ENCODE results near the gene CRTC3.

Gene CRTC3

DNA sequence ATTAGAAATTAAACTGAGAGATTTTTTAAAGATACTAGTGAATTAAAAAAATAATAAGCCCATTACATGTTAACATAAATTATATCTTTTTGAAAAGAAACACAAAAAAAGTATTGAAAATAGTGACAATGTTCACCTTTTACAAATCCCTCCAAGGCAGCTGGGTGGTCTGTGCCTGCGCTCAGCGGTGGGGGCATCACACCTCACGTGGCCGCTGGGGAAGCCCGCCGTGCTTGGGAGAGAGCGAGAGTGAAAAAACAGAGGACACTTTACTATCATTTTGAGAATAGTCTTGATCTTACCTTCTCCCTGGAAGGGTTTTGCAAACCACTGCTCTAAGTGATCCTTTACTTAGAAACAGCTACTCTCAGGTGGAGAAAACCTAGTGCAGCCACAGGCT, 76.9 kb downstream of the CRTC3 start:
- Histone ChIP-seq H3K4ac (ENCODE audit: low read length) (no peak overlapping the region), H3K9me3 (replicated peaks in 1 of 2; ENCODE audit: control insufficient read depth in 2 of 2, insufficient read depth in 1 of 2, low read depth in 1 of 2, low read length in 2 of 2) (no peaks in the 10 kb centered on the region), H3K4me3 (ENCODE audit: low read length in 2 of 2) (no peak overlapping the region), H3K36me3 (replicated peaks in 1 of 2; ENCODE audit: control insufficient read depth in 2 of 2, insufficient read depth in 2 of 2, low read length in 2 of 2) (peaks cover 3 to 29% of the 10 kb centered on the region in 2 donors), H3K27ac (replicated peaks; ENCODE audit: low read length) (no peak overlapping the region), H2BK12ac (ENCODE audit: low read length) (no peak overlapping the region), H3K79me1 (ENCODE audit: low read depth, low read length) (no peaks in the 10 kb centered on the region), H3K27me3 (ENCODE audit: control insufficient read depth in 3 of 3, insufficient read depth in 3 of 3, low read depth in 1 of 3, low read length in 3 of 3) (no peaks in the 10 kb centered on the region), H2AK5ac (ENCODE audit: low read depth, low read length) (no peak overlapping the region), H3K23ac (ENCODE audit: low read depth, low read length, poor library complexity) (no peak overlapping the region), H2BK120ac (ENCODE audit: low read depth, low read length) (no peak overlapping the region), H2AFZ (ENCODE audit: low read length) (no peak overlapping the region), H3K18ac (ENCODE audit: low read length) (no peak overlapping the region), H4K91ac (ENCODE audit: low read depth, low read length, poor library complexity) (no peak overlapping the region), H3K4me1 (ENCODE audit: control insufficient read depth in 2 of 2, insufficient read depth in 1 of 2, low read depth in 1 of 2, low read length in 2 of 2) (peaks cover 0 to 2% of the 10 kb centered on the region in 2 donors), H3K9ac (ENCODE audit: low read depth, low read length, poor library complexity) (no peak overlapping the region), H4K8ac (ENCODE audit: low read depth, low read length) (no peak overlapping the region), H2BK5ac (ENCODE audit: low read length) (no peak overlapping the region), H2BK15ac (ENCODE audit: low read length) (no peak overlapping the region), H3K4me2 (ENCODE audit: insufficient read depth, low read length, poor library complexity, severe bottlenecking) (no peak overlapping the region), H3K14ac (ENCODE audit: low read length) (no peak overlapping the region)
- WGBS, 2 donors (ENCODE audit: extremely low coverage in 2 of 2, insufficient read length in 2 of 2, insufficient replicate concordance in 1 of 2), result no CpG with 5 or more reads among the region's 7 CpGs
- no peak for DNase-seq (ENCODE audit: low spot score)

- no CpG with 5 or more reads among the region's 9 CpGs for WGBS, 2 donors (ENCODE audit: extremely low coverage in 2 of 2, insufficient read length in 2 of 2, insufficient replicate concordance in 1 of 2)
- Histone ChIP-seq H3K9me3 (replicated peaks in 1 of 2; ENCODE audit: control insufficient read depth in 2 of 2, insufficient read depth in 1 of 2, low read depth in 1 of 2, low read length in 2 of 2) (no peaks in the 10 kb centered on the region), H3K18ac (ENCODE audit: low read length) (no peak overlapping the region), H3K23ac (ENCODE audit: low read depth, low read length, poor library complexity) (no peak overlapping the region), H3K14ac (ENCODE audit: low read length) (no peak overlapping the region), H3K4ac (ENCODE audit: low read length) (no peak overlapping the region), H3K36me3 (replicated peaks in 1 of 2; ENCODE audit: control insufficient read depth in 2 of 2, insufficient read depth in 2 of 2, low read length in 2 of 2) (peaks cover 3 to 29% of the 10 kb centered on the region in 2 donors), H3K4me1 (ENCODE audit: control insufficient read depth in 2 of 2, insufficient read depth in 1 of 2, low read depth in 1 of 2, low read length in 2 of 2) (peaks cover 0 to 2% of the 10 kb centered on the region in 2 donors), H2AK5ac (ENCODE audit: low read depth, low read length) (no peak overlapping the region), H2BK15ac (ENCODE audit: low read length) (no peak overlapping the region), H4K8ac (ENCODE audit: low read depth, low read length) (no peak overlapping the region), H4K91ac (ENCODE audit: low read depth, low read length, poor library complexity) (no peak overlapping the region), H2BK120ac (ENCODE audit: low read depth, low read length) (no peak overlapping the region), H2BK5ac (ENCODE audit: low read length) (no peak overlapping the region), H3K4me3 (ENCODE audit: low read length in 2 of 2) (no peak overlapping the region), H3K27ac (replicated peaks; ENCODE audit: low read length) (no peak overlapping the region), H3K9ac (ENCODE audit: low read depth, low read length, poor library complexity) (no peak overlapping the region), H3K4me2 (ENCODE audit: insufficient read depth, low read length, poor library complexity, severe bottlenecking) (no peak overlapping the region), H3K27me3 (ENCODE audit: control insufficient read depth in 3 of 3, insufficient read depth in 3 of 3, low read depth in 1 of 3, low read length in 3 of 3) (no peaks in the 10 kb centered on the region), H2AFZ (ENCODE audit: low read length) (no peak overlapping the region), H3K79me1 (ENCODE audit: low read depth, low read length) (no peaks in the 10 kb centered on the region), H2BK12ac (ENCODE audit: low read length) (no peak overlapping the region)
- no peak for DNase-seq (ENCODE audit: low spot score)
These were observed 77.6 kb downstream of the CRTC3 start for GRCh38 chr15:90607361-90607760.

DNA sequence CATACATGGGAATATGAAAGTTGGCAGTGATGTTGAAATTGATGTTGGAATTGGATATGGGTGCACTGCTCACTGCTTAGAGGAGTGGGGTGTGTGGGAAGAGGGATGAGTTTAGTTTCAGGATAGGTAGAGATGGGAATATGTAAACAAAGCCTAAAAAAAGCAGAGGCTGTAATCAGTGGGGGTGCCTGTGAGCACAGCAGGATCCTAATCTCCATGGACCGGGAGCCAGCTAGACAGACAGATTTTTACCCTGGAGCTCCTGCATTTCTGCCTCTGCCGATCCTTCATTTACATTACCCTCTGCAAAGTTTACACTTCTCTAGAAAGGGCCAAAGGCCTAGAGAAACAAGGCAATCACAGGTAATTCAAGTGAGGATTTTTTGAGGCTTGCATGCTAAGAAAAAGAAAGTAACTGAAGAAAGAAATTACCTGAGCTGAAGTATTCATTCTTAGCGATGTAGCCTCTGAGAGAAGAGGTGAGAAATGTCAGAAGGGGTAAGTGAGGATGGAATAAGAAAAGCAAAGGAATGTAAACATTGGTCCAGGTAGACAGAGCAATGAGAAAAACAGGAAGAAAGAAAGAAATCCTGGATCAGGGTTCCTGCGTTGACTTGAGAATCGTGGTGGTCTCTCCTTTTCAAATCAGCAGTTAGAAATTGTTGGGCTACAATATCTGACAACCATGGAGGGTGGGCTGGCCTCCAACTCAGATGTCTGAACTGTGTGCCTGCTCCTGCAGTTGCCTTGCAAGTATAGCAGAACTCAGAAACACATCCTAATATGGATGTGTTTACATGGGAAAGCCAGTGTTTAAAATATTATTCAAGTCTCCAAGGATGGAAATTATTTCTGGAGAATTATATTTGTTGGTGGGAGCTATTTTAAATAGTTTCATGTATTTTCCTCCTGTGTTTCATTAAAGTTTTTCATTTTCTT, 79.8 kb downstream of the CRTC3 start:
- no peak overlapping the region for H2AK5ac ChIP-seq (ENCODE audit: low read depth, low read length)
- no peak overlapping the region for H3K14ac ChIP-seq (ENCODE audit: low read length)
- no peak overlapping the region for H2BK15ac ChIP-seq (ENCODE audit: low read length)
- H4K8ac ChIP-seq (ENCODE audit: low read depth, low read length), result no peak overlapping the region
- no peak for DNase-seq (ENCODE audit: low spot score)
- no peak overlapping the region for H2AFZ ChIP-seq (ENCODE audit: low read length)
- no peak overlapping the region for H3K23ac ChIP-seq (ENCODE audit: low read depth, low read length, poor library complexity)
- H3K18ac ChIP-seq (ENCODE audit: low read length), result no peak overlapping the region
- H3K4ac ChIP-seq (ENCODE audit: low read length), result no peak overlapping the region
- no peak overlapping the region for H3K9ac ChIP-seq (ENCODE audit: low read depth, low read length, poor library complexity)
- WGBS, 2 donors (ENCODE audit: extremely low coverage in 2 of 2, insufficient read length in 2 of 2, insufficient replicate concordance in 1 of 2), result no CpG with 5 or more reads among the region's 5 CpGs
- H4K91ac ChIP-seq (ENCODE audit: low read depth, low read length, poor library complexity), result no peak overlapping the region
- no peak overlapping the region for H3K4me2 ChIP-seq (ENCODE audit: insufficient read depth, low read length, poor library complexity, severe bottlenecking)
- H2BK120ac ChIP-seq (ENCODE audit: low read depth, low read length), result no peak overlapping the region
- H3K27me3 ChIP-seq (ENCODE audit: control insufficient read depth in 3 of 3, insufficient read depth in 3 of 3, low read depth in 1 of 3, low read length in 3 of 3), result no peaks in the 10 kb centered on the region
- no peak overlapping the region for H3K4me3 ChIP-seq (ENCODE audit: low read length in 2 of 2)
- H3K79me1 ChIP-seq (ENCODE audit: low read depth, low read length), result no peaks in the 10 kb centered on the region
- H3K36me3 ChIP-seq (replicated peaks in 1 of 2; ENCODE audit: control insufficient read depth in 2 of 2, insufficient read depth in 2 of 2, low read length in 2 of 2), result peaks cover 3 to 36% of the 10 kb centered on the region in 2 donors
- H3K27ac ChIP-seq (replicated peaks; ENCODE audit: low read length), result no peak overlapping the region
- H3K9me3 ChIP-seq (replicated peaks in 1 of 2; ENCODE audit: control insufficient read depth in 2 of 2, insufficient read depth in 1 of 2, low read depth in 1 of 2, low read length in 2 of 2), result no peaks in the 10 kb centered on the region
- H2BK5ac ChIP-seq (ENCODE audit: low read length), result no peak overlapping the region
- H2BK12ac ChIP-seq (ENCODE audit: low read length), result no peak overlapping the region
- H3K4me1 ChIP-seq (ENCODE audit: control insufficient read depth in 2 of 2, insufficient read depth in 1 of 2, low read depth in 1 of 2, low read length in 2 of 2), result peaks cover 0 to 2% of the 10 kb centered on the region in 2 donors

DNA sequence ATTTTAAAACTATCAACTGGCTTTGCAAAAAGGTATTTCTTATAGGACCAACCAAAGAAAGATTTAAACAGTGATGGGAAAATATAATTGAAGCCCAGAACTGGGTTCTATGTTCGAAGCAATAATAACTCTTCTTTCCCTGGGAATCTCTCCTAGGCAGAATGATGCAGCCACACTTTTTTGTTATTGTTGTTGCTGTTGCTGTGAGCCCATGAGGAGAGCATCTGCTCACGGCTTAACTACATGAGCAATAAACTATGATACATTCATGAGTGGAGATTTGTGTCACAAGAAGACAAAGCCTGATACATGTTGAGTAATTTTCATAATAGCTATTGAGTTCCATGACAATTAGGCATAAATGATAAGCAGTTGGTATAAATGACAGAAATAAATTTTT, 80.5 kb downstream of the CRTC3 start:
- no peak overlapping the region for H3K4me2 ChIP-seq (ENCODE audit: insufficient read depth, low read length, poor library complexity, severe bottlenecking)
- H2BK12ac ChIP-seq (ENCODE audit: low read length), result no peak overlapping the region
- no peak overlapping the region for H2BK15ac ChIP-seq (ENCODE audit: low read length)
- H3K14ac ChIP-seq (ENCODE audit: low read length), result no peak overlapping the region
- H3K4ac ChIP-seq (ENCODE audit: low read length), result no peak overlapping the region
- no peak overlapping the region for H3K23ac ChIP-seq (ENCODE audit: low read depth, low read length, poor library complexity)
- no CpG with 5 or more reads among the region's 2 CpGs for WGBS, 2 donors (ENCODE audit: extremely low coverage in 2 of 2, insufficient read length in 2 of 2, insufficient replicate concordance in 1 of 2)
- H3K27me3 ChIP-seq (ENCODE audit: control insufficient read depth in 3 of 3, insufficient read depth in 3 of 3, low read depth in 1 of 3, low read length in 3 of 3), result no peaks in the 10 kb centered on the region
- H3K9ac ChIP-seq (ENCODE audit: low read depth, low read length, poor library complexity), result no peak overlapping the region
- no peak for DNase-seq (ENCODE audit: low spot score)
- H3K27ac ChIP-seq (replicated peaks; ENCODE audit: low read length), result no peak overlapping the region
- H3K36me3 ChIP-seq (replicated peaks in 1 of 2; ENCODE audit: control insufficient read depth in 2 of 2, insufficient read depth in 2 of 2, low read length in 2 of 2), result peaks cover 3 to 40% of the 10 kb centered on the region in 2 donors
- no peak overlapping the region for H4K91ac ChIP-seq (ENCODE audit: low read depth, low read length, poor library complexity)
- no peak overlapping the region for H2BK5ac ChIP-seq (ENCODE audit: low read length)
- no peak overlapping the region for H2BK120ac ChIP-seq (ENCODE audit: low read depth, low read length)
- no peak overlapping the region for H2AFZ ChIP-seq (ENCODE audit: low read length)
- peaks cover 0 to 2% of the 10 kb centered on the region in 2 donors for H3K4me1 ChIP-seq (ENCODE audit: control insufficient read depth in 2 of 2, insufficient read depth in 1 of 2, low read depth in 1 of 2, low read length in 2 of 2)
- H3K18ac ChIP-seq (ENCODE audit: low read length), result no peak overlapping the region
- H4K8ac ChIP-seq (ENCODE audit: low read depth, low read length), result no peak overlapping the region
- H2AK5ac ChIP-seq (ENCODE audit: low read depth, low read length), result no peak overlapping the region
- no peaks in the 10 kb centered on the region for H3K9me3 ChIP-seq (replicated peaks in 1 of 2; ENCODE audit: control insufficient read depth in 2 of 2, insufficient read depth in 1 of 2, low read depth in 1 of 2, low read length in 2 of 2)
- H3K4me3 ChIP-seq (ENCODE audit: low read length in 2 of 2), result no peak overlapping the region
- H3K79me1 ChIP-seq (ENCODE audit: low read depth, low read length), result no peaks in the 10 kb centered on the region
